WTC11 (cell line): Measurements from ENCODE around the gene RND1.

Experiments used
- ATF1 ChIP-seq: sonication (generic); formaldehyde crosslinking; IDR thresholded peaks from 2 replicates; pipeline ENCODE4 v1.8.1; 2023; ENCODE audit warnings: mild to moderate bottlenecking, moderate library complexity, missing genetic modification reagents
- CREB1 ChIP-seq: sonication (generic); formaldehyde crosslinking; IDR thresholded peaks from 2 replicates; pipeline ENCODE4 v1.8.0; 2023; ENCODE audit warnings: mild to moderate bottlenecking, missing genetic modification reagents
- CTCF ChIP-seq: fragments of 200-600 bp; IDR thresholded peaks from 2 replicates; pipeline ENCODE4 v1.8.0; 2022; ENCODE audit warnings: antibody characterized with exemption
- IRF2 ChIP-seq: sonication (generic); formaldehyde crosslinking; IDR thresholded peaks from 2 replicates; pipeline ENCODE4 v1.8.0; 2022; ENCODE audit warnings: low read depth, missing genetic modification reagents, borderline replicate concordance
- PRDM15 ChIP-seq: sonication (generic); formaldehyde crosslinking; IDR thresholded peaks from 2 replicates; pipeline ENCODE4 v1.8.0; 2022; ENCODE audit warnings: missing genetic modification reagents
- SMAD3 ChIP-seq: sonication (generic); formaldehyde crosslinking; IDR thresholded peaks from 2 replicates; pipeline ENCODE4 v1.8.0; 2022; ENCODE audit warnings: missing genetic modification reagents, mild to moderate bottlenecking, borderline replicate concordance
- TF ChIP-seq, protein P1 (sequence below): sonication (generic); formaldehyde crosslinking; IDR thresholded peaks from 2 replicates; pipeline ENCODE4 v1.8.0; 2022; ENCODE audit warnings: mild to moderate bottlenecking, missing genetic modification reagents
- TF ChIP-seq, protein P2 (sequence below): sonication (generic); formaldehyde crosslinking; IDR thresholded peaks from 2 replicates; pipeline ENCODE4 v1.8.1; 2023; ENCODE audit warnings: mild to moderate bottlenecking, missing genetic modification reagents, moderate library complexity
- TF ChIP-seq, protein P3 (sequence below): sonication (generic); formaldehyde crosslinking; IDR thresholded peaks from 2 replicates; pipeline ENCODE4 v1.8.0; 2022; ENCODE audit warnings: mild to moderate bottlenecking, missing genetic modification reagents
- TF ChIP-seq, protein P4 (sequence below): sonication (generic); formaldehyde crosslinking; IDR thresholded peaks from 2 replicates; pipeline ENCODE4 v1.8.0; 2022; ENCODE audit warnings: mild to moderate bottlenecking, missing genetic modification reagents

- TF ChIP-seq IRF2 (CRISPR knock-in tag): no peak
- TF ChIP-seq, protein P1, sequence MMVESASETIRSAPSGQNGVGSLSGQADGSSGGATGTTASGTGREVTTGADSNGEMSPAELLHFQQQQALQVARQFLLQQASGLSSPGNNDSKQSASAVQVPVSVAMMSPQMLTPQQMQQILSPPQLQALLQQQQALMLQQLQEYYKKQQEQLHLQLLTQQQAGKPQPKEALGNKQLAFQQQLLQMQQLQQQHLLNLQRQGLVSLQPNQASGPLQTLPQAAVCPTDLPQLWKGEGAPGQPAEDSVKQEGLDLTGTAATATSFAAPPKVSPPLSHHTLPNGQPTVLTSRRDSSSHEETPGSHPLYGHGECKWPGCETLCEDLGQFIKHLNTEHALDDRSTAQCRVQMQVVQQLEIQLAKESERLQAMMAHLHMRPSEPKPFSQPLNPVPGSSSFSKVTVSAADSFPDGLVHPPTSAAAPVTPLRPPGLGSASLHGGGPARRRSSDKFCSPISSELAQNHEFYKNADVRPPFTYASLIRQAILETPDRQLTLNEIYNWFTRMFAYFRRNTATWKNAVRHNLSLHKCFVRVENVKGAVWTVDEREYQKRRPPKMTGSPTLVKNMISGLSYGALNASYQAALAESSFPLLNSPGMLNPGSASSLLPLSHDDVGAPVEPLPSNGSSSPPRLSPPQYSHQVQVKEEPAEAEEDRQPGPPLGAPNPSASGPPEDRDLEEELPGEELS: no peak
- no peak for TF ChIP-seq CTCF
- TF ChIP-seq, protein P2, sequence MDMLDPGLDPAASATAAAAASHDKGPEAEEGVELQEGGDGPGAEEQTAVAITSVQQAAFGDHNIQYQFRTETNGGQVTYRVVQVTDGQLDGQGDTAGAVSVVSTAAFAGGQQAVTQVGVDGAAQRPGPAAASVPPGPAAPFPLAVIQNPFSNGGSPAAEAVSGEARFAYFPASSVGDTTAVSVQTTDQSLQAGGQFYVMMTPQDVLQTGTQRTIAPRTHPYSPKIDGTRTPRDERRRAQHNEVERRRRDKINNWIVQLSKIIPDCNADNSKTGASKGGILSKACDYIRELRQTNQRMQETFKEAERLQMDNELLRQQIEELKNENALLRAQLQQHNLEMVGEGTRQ (CRISPR knock-in tag): no peak
- TF ChIP-seq SMAD3: no peak
- no peak for TF ChIP-seq CREB1 (CRISPR knock-in tag)
- TF ChIP-seq ATF1 (CRISPR knock-in tag): no peak
- no peak for TF ChIP-seq PRDM15 (CRISPR knock-in tag)
- TF ChIP-seq, protein P3, sequence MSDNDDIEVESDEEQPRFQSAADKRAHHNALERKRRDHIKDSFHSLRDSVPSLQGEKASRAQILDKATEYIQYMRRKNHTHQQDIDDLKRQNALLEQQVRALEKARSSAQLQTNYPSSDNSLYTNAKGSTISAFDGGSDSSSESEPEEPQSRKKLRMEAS (CRISPR knock-in tag): no peak
- TF ChIP-seq, protein P4, sequence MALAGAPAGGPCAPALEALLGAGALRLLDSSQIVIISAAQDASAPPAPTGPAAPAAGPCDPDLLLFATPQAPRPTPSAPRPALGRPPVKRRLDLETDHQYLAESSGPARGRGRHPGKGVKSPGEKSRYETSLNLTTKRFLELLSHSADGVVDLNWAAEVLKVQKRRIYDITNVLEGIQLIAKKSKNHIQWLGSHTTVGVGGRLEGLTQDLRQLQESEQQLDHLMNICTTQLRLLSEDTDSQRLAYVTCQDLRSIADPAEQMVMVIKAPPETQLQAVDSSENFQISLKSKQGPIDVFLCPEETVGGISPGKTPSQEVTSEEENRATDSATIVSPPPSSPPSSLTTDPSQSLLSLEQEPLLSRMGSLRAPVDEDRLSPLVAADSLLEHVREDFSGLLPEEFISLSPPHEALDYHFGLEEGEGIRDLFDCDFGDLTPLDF (CRISPR knock-in tag): no peak
These were observed 39.3 kb downstream of the RND1 start for GRCh38 chr12:48826209-48826855.
